Uterus (tissue), 4 donors: Measurements from ENCODE around the gene LYPD6. TPM values are rescaled to one million over a fixed set of nuclear protein-coding genes. Genes with fewer than 3 reads are reported as not detected.

Experiments used
- DNase-seq, 2 donors: peaks; one replicate each; pipeline ENCODE4 v3.0.0-alpha.2; 2019 to 2020
- H3K27ac ChIP-seq, 2 donors: fragments of 200-600 bp; sonication (generic); 1 replicate in 1 of 2; 2 replicates in 1 of 2; pipeline ENCODE4 v1.5.1; 2016 to 2018
- H3K27me3 ChIP-seq, 2 donors: fragments of 200-600 bp; sonication (generic); one replicate each; pipeline ENCODE4 v1.5.1; 2018 to 2019; ENCODE audit warnings: control low read depth in 1 of 2
- H3K36me3 ChIP-seq, 2 donors: fragments of 200-600 bp; sonication (generic); one replicate each; pipeline ENCODE4 v1.5.1; 2019; ENCODE audit warnings: control low read depth in 1 of 2
- H3K4me1 ChIP-seq, 2 donors: fragments of 200-600 bp; sonication (generic); one replicate each; pipeline ENCODE4 v1.5.1; 2018 to 2019; ENCODE audit warnings: control low read depth in 1 of 2
- H3K4me3 ChIP-seq, 2 donors: fragments of 200-600 bp; sonication (generic); 1 replicate in 1 of 2; 2 replicates in 1 of 2; pipeline ENCODE4 v1.5.1; 2018 to 2019; ENCODE audit warnings: mild to moderate bottlenecking in 1 of 2
- H3K9me3 ChIP-seq, 2 donors: fragments of 200-600 bp; sonication (generic); one replicate each; pipeline ENCODE4 v1.5.1; 2019; ENCODE audit warnings: control low read depth in 1 of 2
- POLR2A ChIP-seq, 2 donors: fragments of 450-650 bp; IDR thresholded peaks; one replicate each; pipeline ENCODE4 v1.6.1; 2016; ENCODE audit warnings: antibody characterized with exemption in 2 of 2, mild to moderate bottlenecking in 1 of 2, moderate library complexity in 1 of 2
- intact Hi-C: fragments of 100-400 bp; cut with DNase I; formaldehyde crosslinking; loops from one replicate; pipeline ENCODE4 v1.15.1; 2023; ENCODE audit warnings: low total_unique reads
- total RNA-seq, 4 donors: library from RNA; depleted of rRNA in 3 of 4; stranded (reverse); fragments of >200 nt in 3 of 4; gene quantifications; one replicate each; pipeline versions ENCODE4 v1.1.0 to v1.2.4, GENCODE V29; 2014 to 2023
- TF ChIP-seq, protein P1 (sequence below), 4 experiments: fragments of 200-600 bp in 2 of 4; fragments of 450-650 bp in 2 of 4; sonication (generic) in 2 of 4; IDR thresholded peaks; one replicate each; pipeline ENCODE4 v1.5.1; 2016 to 2019; ENCODE audit warnings: antibody characterized with exemption in 4 of 4, mild to moderate bottlenecking in 2 of 4, moderate library complexity in 1 of 4
- donor health status: DM: yes; HTN: yes; CAD: no.

LYPD6 gene
- total RNA-seq, 4 donors from 2014 or later = 0.29 to 23.7 (median 1.7) TPM

DNA sequence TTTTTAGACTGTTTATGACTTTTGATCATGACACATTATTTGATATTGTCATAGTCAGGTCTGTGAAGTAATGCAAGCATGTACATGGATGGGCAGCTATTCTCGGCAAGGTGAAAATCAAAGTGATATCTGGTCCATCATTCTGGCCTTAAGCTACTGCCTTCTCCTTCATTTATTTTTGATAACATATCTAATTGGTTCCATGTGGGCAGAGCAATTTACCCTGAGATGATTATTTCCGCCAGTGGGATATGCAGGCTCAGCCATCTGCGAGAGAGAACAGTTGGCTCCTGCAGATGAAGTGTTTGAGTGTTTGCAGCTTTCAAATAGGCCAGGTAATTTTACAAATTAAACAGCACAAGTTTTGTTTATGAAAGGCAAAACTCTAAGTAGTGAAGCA lies 116.4 kb downstream of the LYPD6 start:
- intact Hi-C loops = no loop called here
- TF ChIP-seq POLR2A (IDR thresholded peaks at IDR 0.05) = no peak
- TF ChIP-seq, protein P1, sequence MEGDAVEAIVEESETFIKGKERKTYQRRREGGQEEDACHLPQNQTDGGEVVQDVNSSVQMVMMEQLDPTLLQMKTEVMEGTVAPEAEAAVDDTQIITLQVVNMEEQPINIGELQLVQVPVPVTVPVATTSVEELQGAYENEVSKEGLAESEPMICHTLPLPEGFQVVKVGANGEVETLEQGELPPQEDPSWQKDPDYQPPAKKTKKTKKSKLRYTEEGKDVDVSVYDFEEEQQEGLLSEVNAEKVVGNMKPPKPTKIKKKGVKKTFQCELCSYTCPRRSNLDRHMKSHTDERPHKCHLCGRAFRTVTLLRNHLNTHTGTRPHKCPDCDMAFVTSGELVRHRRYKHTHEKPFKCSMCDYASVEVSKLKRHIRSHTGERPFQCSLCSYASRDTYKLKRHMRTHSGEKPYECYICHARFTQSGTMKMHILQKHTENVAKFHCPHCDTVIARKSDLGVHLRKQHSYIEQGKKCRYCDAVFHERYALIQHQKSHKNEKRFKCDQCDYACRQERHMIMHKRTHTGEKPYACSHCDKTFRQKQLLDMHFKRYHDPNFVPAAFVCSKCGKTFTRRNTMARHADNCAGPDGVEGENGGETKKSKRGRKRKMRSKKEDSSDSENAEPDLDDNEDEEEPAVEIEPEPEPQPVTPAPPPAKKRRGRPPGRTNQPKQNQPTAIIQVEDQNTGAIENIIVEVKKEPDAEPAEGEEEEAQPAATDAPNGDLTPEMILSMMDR (IDR thresholded peaks at IDR 0.05) = no peak
- H3K4me1 ChIP-seq = no peaks in the 10 kb centered on the region
- H3K36me3 ChIP-seq = no peaks in the 10 kb centered on the region
- no peaks in the 10 kb centered on the region for H3K9me3 ChIP-seq
- no peaks in the 10 kb centered on the region for H3K27me3 ChIP-seq
- H3K27ac ChIP-seq = no peak overlapping the region
- DNase-seq = no peak
- no peak overlapping the region for H3K4me3 ChIP-seq

DNA sequence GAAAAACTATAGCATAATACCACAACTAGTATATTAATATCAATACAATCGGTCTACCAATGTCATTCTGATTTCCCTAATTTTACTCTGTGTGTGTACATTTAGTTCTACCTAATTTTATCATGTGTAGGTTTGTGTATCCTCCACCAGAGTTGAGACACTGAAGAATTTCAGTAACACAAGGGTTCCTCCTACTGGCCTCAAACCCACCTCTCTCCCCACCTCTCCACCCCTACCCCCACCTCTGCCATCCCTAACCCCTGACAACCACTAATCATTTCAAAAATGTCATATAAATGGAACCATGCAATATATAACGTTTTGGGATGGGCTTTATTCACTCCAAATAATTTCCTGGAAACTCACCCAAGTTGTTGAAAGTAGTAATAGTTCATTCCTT lies 117.9 kb downstream of the LYPD6 start:
- H3K27ac ChIP-seq = no peak overlapping the region
- TF ChIP-seq POLR2A (IDR thresholded peaks at IDR 0.05) = no peak
- TF ChIP-seq, protein P1 (IDR thresholded peaks at IDR 0.05) = no peak
- intact Hi-C loops = no loop called here

DNA sequence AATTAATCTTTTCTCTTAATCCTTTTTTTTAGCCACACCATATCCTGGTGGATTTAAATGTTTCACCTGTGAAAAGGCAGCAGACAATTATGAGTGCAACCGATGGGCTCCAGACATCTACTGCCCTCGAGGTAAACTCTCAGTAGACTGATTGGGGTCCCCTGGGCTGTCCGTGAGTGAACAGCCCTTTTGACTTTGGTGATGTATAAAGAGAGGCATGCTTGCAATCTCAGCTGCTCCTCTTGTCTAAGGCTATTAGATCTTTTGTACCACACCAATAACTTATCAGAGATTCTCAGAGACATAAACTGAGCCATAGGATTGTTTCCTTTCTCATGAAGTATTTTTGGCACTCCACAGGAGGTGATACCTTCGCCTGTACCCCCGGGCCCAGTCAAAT lies 118.6 kb downstream of the LYPD6 start:
- Histone ChIP-seq H3K4me3 (no peak overlapping the region), H3K4me1 (no peaks in the 10 kb centered on the region), H3K36me3 (no peaks in the 10 kb centered on the region), H3K27me3 (no peaks in the 10 kb centered on the region), H3K27ac (no peak overlapping the region), H3K9me3 (no peaks in the 10 kb centered on the region)
- no peak for DNase-seq
- intact Hi-C loops = no loop called here
- no peak for TF ChIP-seq POLR2A (IDR thresholded peaks at IDR 0.05)
- TF ChIP-seq, protein P1 (IDR thresholded peaks at IDR 0.05) = no peak

More for the DNA sequence above, 117.9 kb downstream of the LYPD6 start:
- no peaks in the 10 kb centered on the region for H3K27me3 ChIP-seq
- H3K9me3 ChIP-seq = no peaks in the 10 kb centered on the region
- H3K4me1 ChIP-seq = no peaks in the 10 kb centered on the region
- no peak overlapping the region for H3K4me3 ChIP-seq
- DNase-seq = no peak
- H3K36me3 ChIP-seq = no peaks in the 10 kb centered on the region

DNA sequence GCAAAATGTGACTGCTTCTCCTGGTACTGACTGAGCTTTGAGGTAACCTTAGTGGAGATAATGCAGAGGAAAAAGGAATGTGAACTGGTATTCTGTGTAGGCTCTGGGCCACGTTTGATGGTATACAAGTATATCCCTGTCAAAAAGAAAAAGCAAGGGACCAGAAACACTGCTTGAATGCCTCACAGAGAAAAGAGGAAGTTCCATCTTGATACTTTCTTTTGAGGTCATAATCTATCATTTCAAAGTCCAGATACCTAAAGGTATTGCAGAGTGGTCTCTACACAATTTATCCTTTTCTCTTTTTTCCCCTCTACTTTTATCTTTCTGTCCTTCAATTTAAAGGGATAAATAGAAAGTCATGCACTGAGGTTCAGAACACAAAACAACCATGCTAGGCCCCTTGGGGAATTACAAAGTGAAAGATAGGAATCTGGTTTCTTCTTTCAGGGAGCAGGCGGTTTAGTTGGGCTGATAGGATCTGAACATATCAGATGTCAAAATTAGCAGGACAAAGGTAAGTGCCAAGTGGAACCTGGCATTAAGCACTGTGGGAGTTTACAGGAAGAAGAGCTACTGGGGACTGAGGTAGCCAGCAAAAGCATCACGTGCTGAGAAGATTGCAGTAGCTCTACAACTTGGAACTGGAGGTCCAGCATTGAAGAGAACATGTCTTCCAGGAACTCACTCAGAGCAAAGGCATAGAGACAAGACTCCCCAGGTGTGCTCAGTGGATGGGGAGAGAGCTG lies 121.2 kb downstream of the LYPD6 start:
- no peaks in the 10 kb centered on the region for H3K4me1 ChIP-seq
- H3K27me3 ChIP-seq = no peaks in the 10 kb centered on the region
- DNase-seq = no peak
- H3K9me3 ChIP-seq = no peaks in the 10 kb centered on the region
- TF ChIP-seq POLR2A (IDR thresholded peaks at IDR 0.05) = no peak
- TF ChIP-seq, protein P1 (IDR thresholded peaks at IDR 0.05) = no peak
- no peak overlapping the region for H3K27ac ChIP-seq
- H3K4me3 ChIP-seq = no peak overlapping the region
- no peaks in the 10 kb centered on the region for H3K36me3 ChIP-seq
- intact Hi-C loops = no loop called here

DNA sequence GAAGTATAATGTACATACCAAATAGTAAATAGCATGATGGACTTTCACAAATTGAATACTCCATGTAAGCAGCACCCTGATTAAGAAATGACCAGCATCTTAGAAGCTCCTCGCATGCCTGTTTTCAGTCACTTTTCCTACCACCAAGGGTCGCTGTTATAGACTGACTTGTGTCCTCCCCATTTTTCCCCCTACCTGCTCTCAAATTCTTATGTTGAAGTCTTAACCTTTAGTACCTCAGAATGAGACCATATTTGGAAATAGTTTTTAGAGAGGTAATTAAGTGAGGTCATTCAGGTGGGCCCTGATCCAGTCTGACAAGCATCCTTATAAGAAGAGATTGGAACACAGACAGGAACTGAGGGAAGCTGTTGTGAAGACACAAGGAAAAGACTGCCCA lies 125.9 kb downstream of the LYPD6 start:
- Histone ChIP-seq H3K27me3 (no peaks in the 10 kb centered on the region), H3K4me1 (no peaks in the 10 kb centered on the region), H3K9me3 (peaks cover 0 to 2% of the 10 kb centered on the region in 2 donors), H3K27ac (no peak overlapping the region), H3K4me3 (no peak overlapping the region), H3K36me3 (no peaks in the 10 kb centered on the region)
- intact Hi-C loops = no loop called here
- no peak for DNase-seq
- TF ChIP-seq, protein P1 (IDR thresholded peaks at IDR 0.05) = no peak
- TF ChIP-seq POLR2A (IDR thresholded peaks at IDR 0.05) = no peak
